Glutamatergic neuron (in vitro differentiated cells): ENCODE results near the gene KCTD5. TPM values are rescaled to one million over a fixed set of nuclear protein-coding genes. Genes with fewer than 3 reads are reported as not detected.

Experiments
- DNase-seq: peaks from one replicate; pipeline ENCODE4 v3.0.0; 2022
- H3K27ac Mint-ChIP-seq: one replicate; pipeline ENCODE4 v1.8.0; 2020; ENCODE audit warnings: mild to moderate bottlenecking, mixed read lengths, inconsistent platforms; ENCODE audit not compliant: unreplicated experiment
- H3K27me3 Mint-ChIP-seq: one replicate; pipeline ENCODE4 v1.8.0; 2020; ENCODE audit warnings: mild to moderate bottlenecking, moderate library complexity, mixed read lengths, inconsistent platforms; ENCODE audit not compliant: unreplicated experiment
- H3K36me3 Mint-ChIP-seq: one replicate; pipeline ENCODE4 v1.8.0; 2020; ENCODE audit warnings: mild to moderate bottlenecking, mixed read lengths, inconsistent platforms; ENCODE audit not compliant: unreplicated experiment
- H3K4me1 Mint-ChIP-seq: one replicate; pipeline ENCODE4 v1.8.0; 2020; ENCODE audit warnings: mild to moderate bottlenecking, low read depth, mixed read lengths, inconsistent platforms; ENCODE audit not compliant: unreplicated experiment
- H3K4me3 Mint-ChIP-seq: one replicate; pipeline ENCODE4 v1.8.0; 2020; ENCODE audit warnings: mild to moderate bottlenecking, mixed read lengths, inconsistent platforms; ENCODE audit not compliant: unreplicated experiment
- H3K9me3 Mint-ChIP-seq: one replicate; pipeline ENCODE4 v1.8.0; 2020; ENCODE audit warnings: mild to moderate bottlenecking, moderate library complexity, mixed read lengths, inconsistent platforms; ENCODE audit not compliant: unreplicated experiment
- CTCF ChIP-seq: fragments of 200-600 bp; sonication (generic); IDR thresholded peaks from one replicate; pipeline ENCODE4 v1.5.0; 2021; ENCODE audit not compliant: partially characterized antibody, unreplicated experiment
- total RNA-seq: library from RNA; stranded (reverse); fragmentation: NEBNext Ultra II Directional; extraction: Animal tissue kit (Norgen Biotek cat#: 25700); gene quantifications from one replicate; pipeline ENCODE4 v1.2.1, GENCODE V29; 2021; ENCODE audit not compliant: unreplicated experiment

KCTD5 gene
- total RNA-seq, 1 donor from 2014 or later: 41.2 TPM

DNA sequence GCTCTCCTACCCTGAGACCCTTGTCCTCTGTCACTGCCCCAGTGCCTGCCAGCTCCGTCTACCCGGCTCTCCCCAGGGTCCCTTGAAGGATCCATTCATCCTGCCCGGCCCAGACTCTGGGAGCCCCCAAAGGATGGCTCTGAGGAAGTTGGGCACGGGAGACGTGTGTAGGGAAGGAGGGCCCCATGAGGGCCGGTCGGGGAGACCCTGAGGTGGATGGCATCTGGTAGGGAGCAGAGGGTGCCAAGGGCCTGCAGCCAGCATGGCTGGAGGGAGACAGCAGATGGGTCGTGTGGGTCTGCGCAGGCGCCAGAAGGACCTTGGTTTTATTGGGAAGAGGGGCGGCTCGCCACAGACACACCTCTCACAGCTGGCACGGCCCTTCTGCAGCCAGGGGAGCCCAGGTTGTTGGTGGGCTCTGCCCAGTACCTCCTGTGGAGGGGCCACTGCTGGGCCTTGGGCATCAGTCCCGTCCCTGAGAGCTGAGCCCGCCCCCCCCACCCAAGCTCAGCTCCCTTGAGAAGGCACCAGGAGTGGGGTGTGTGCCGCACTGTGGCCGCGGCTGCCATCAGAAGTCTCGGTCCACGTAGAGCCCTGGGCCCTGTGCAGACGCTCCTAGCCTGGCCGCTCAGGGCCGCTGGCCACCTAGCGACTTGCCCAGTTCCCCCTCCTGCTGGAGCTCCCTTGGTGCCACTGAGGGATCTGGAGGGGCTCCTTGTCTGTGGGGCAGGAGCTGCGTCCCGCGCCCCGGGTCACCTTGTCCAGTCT, 16.0 kb downstream of the KCTD5 start:
- H3K27me3 Mint-ChIP-seq: peaks cover 3% of the 10 kb centered on the region
- no peak for TF ChIP-seq CTCF
- DNase-seq: no peak
- H3K36me3 Mint-ChIP-seq: no peaks in the 10 kb centered on the region
- H3K4me1 Mint-ChIP-seq: peaks cover 2% of the 10 kb centered on the region
- no peak overlapping the region for H3K27ac Mint-ChIP-seq
- no peak overlapping the region for H3K4me3 Mint-ChIP-seq
- H3K9me3 Mint-ChIP-seq: peaks cover 2% of the 10 kb centered on the region

DNA sequence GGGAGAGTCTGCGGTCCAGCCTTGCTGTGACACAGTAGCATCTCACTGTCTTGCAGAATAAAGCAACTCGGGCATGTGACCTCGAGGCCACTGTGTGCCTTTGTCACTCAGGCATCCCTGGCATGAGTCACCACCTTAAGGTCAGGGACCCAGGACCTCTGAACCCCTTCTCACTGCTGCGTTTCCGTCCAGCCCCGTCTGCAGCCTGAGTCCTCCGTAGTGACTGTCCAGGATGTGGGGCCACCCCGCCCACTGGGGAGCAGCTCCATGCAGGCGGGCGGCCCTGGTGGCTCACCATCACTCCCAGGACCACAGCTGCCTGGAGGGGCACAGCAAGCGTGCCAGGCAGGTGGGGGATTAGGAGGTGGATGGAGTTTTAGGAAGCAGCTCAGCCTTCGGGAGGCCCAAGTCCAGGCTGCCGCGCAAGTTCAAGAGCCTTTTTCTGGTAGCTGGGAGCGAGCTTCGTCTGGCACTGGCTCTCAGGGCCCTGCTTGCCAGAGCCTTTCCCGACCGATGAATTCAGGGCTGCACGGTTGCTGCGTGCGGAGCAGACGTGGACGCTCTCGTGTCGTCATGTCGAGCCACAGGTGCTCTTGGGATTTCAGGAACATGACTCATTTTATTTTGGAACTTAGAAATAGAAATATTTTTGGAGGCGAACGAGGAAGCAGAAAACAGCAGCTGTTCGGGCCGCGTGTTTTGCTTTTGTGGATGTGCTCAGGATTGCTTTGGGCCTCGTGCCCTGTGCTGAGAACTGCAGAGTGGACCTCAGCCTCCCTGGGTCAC, 16.8 kb downstream of the KCTD5 start:
- Mint-ChIP-seq H3K4me1 (no peaks in the 10 kb centered on the region), H3K27ac (no peak overlapping the region), H3K4me3 (no peak overlapping the region), H3K36me3 (no peaks in the 10 kb centered on the region), H3K27me3 (no peaks in the 10 kb centered on the region), H3K9me3 (no peaks in the 10 kb centered on the region)
- no peak for DNase-seq
- no peak for TF ChIP-seq CTCF

DNA sequence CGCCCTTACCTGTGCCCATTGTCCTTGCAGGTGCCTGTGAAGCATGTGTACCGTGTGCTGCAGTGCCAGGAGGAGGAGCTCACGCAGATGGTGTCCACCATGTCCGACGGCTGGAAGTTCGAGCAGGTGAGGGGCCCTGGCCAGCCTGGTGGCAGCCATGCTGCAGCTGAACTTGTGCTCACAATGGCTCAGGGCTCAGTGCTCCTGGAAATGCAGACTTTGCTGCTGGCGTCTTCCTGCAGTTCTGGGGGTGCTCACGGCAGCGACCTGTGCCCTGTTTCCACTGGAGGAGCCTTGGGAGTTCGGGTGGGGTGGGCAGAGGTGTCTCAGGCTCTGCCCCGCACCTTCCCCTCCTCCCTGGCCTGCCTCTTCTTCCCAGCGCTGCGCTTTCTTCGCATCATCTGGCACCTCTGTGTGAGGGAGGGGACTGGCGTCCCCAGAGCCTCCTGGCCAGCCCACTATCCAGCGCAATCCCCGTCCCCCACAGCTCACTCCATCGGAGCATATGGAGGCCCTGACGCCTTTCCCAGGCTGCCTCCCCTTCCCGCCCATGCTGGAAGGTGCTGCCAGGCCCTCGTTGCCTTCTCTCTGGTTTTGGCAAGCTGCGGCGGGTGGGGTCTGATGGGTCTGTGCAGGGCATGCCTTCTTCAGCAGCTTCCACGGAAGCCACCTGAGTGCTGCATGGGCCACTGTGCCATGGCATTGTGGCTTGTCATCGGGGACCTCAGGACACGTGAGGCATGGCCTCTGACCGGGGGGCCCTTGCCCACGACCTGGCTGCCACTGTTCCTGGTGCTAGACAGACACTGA, 17.7 kb downstream of the KCTD5 start:
- Mint-ChIP-seq H3K4me3 (no peak overlapping the region), H3K27me3 (no peaks in the 10 kb centered on the region), H3K27ac (no peak overlapping the region), H3K9me3 (no peaks in the 10 kb centered on the region), H3K4me1 (no peaks in the 10 kb centered on the region), H3K36me3 (no peaks in the 10 kb centered on the region)
- TF ChIP-seq CTCF: no peak
- no peak for DNase-seq

- TF ChIP-seq CTCF: no peak
Measured at GRCh38 chr16:2700786-2701185, 18.5 kb downstream of the KCTD5 start.

More at GRCh38 chr16:2700786-2701185, 18.5 kb downstream of the KCTD5 start:
- DNase-seq: no peak
- Mint-ChIP-seq H3K27ac (no peak overlapping the region), H3K36me3 (no peaks in the 10 kb centered on the region), H3K27me3 (no peaks in the 10 kb centered on the region), H3K4me1 (no peaks in the 10 kb centered on the region), H3K9me3 (no peaks in the 10 kb centered on the region), H3K4me3 (no peak overlapping the region)
